Endothelial cell of umbilical vein (primary cell): ENCODE results near the gene UCKL1. TPM values are rescaled to one million over a fixed set of nuclear protein-coding genes. Genes with fewer than 3 reads are reported as not detected.

Experiments used
- BruUV-seq: library from RNA; stranded (reverse); fragments of 400-500 nt; replicated peaks from 2 replicates; lab custom pipeline; 2021; lab: Mats Ljungman, UMichigan
- CTCF ChIA-PET: fragments of 300-600, 350-600 bp; sonication (Branson Sonifier 250); formaldehyde crosslinking; loops from one replicate; lab custom pipeline; 2021; ENCODE audit warnings: antibody characterized with exemption, inconsistent platforms; lab: Charles Lee
- POLR2A ChIA-PET: fragments of 300-600, 350-600 bp; sonication (Branson Sonifier 250); formaldehyde crosslinking; loops from one replicate; lab custom pipeline; 2021; ENCODE audit warnings: antibody characterized with exemption, inconsistent platforms; lab: Charles Lee
- DNase-seq: peaks from one replicate; pipeline ENCODE4 v3.0.0-alpha.2; 2011; ENCODE audit warnings: low read depth, low spot score
- FAIRE-seq: peaks from 2 replicates; lab custom pipeline; 2011; peaks lifted over from hg19 to GRCh38; lab: Jason Lieb, UNC
- H2AFZ ChIP-seq: 2 replicates; pipeline ENCODE4 v1.6.0; 2012; ENCODE audit warnings: low read depth, low read length, control low read depth, inconsistent platforms
- H3K27ac ChIP-seq: 2 replicates; pipeline ENCODE4 v1.5.1; 2011; ENCODE audit warnings: low read depth, mild to moderate bottlenecking, control low read depth, low read length, moderate library complexity; ENCODE audit not compliant: insufficient read depth
- H3K27me3 ChIP-seq, 2 experiments: 2 replicates each; pipeline versions ENCODE4 v1.6.0 to v1.6.1; 2011; ENCODE audit warnings: low read length in 2 of 2, mixed read lengths in 1 of 2; ENCODE audit not compliant: control insufficient read depth in 2 of 2, insufficient read depth in 2 of 2
- H3K36me3 ChIP-seq, 2 experiments: 2 replicates in 1 of 2; 3 replicates in 1 of 2; pipeline ENCODE4 v1.5.1; 2011; ENCODE audit warnings: low read length in 2 of 2, mild to moderate bottlenecking in 1 of 2, moderate library complexity in 1 of 2; ENCODE audit not compliant: control insufficient read depth in 2 of 2, insufficient read depth in 2 of 2; ENCODE audit errors: extremely low read depth in 1 of 2
- H3K4me1 ChIP-seq: 3 replicates; pipeline ENCODE4 v1.5.1; 2011; ENCODE audit warnings: mild to moderate bottlenecking, low read length; ENCODE audit not compliant: control insufficient read depth, insufficient read depth; ENCODE audit errors: extremely low read depth
- H3K4me2 ChIP-seq: 2 replicates; pipeline ENCODE4 v1.6.1; 2011; ENCODE audit warnings: low read length, control low read depth, mixed read lengths; ENCODE audit not compliant: insufficient read depth
- H3K4me3 ChIP-seq, 3 experiments: fragments of 200-600 bp in 1 of 3; sonication (generic), shearing (Covaris generic) in 1 of 3; replicated peaks in 1 of 3; 2 replicates each; pipeline ENCODE4 v1.5.1; 2011 to 2016; ENCODE audit warnings: control low read depth in 3 of 3, low read length in 3 of 3, mild to moderate bottlenecking in 2 of 3, inconsistent platforms in 1 of 3, low read depth in 1 of 3, moderate library complexity in 1 of 3; ENCODE audit not compliant: insufficient read depth in 1 of 3
- H3K79me2 ChIP-seq: 2 replicates; pipeline ENCODE4 v1.6.0; 2012; ENCODE audit warnings: low read length, inconsistent platforms; ENCODE audit not compliant: control insufficient read depth, insufficient read depth
- H3K9ac ChIP-seq: replicated peaks from 2 replicates; pipeline ENCODE3; 2011; ENCODE audit warnings: low read length, control low read depth; ENCODE audit not compliant: insufficient read depth; ENCODE audit errors: extremely low read depth
- H3K9me1 ChIP-seq: replicated peaks from 3 replicates; pipeline ENCODE4 v1.6.0; 2011; ENCODE audit warnings: mild to moderate bottlenecking, low read length; ENCODE audit not compliant: control insufficient read depth, insufficient read depth; ENCODE audit errors: extremely low read depth
- H3K9me3 ChIP-seq: replicated peaks from 2 replicates; pipeline ENCODE4 v1.5.1; 2012; ENCODE audit warnings: low read length, inconsistent platforms; ENCODE audit not compliant: control insufficient read depth, insufficient read depth
- H4K20me1 ChIP-seq: replicated peaks from 2 replicates; pipeline ENCODE3; 2011; ENCODE audit warnings: mild to moderate bottlenecking, low read length; ENCODE audit not compliant: control insufficient read depth, insufficient read depth; ENCODE audit errors: extremely low read depth
- EZH2 ChIP-seq: IDR thresholded peaks from 2 replicates; pipeline ENCODE4 v1.6.1; 2012; ENCODE audit warnings: borderline replicate concordance, low read depth, mild to moderate bottlenecking, moderate library complexity, low read length, inconsistent platforms; ENCODE audit not compliant: severe bottlenecking
- FOS ChIP-seq: IDR thresholded peaks from 2 replicates; pipeline ENCODE4 v1.6.1; 2011; ENCODE audit warnings: mild to moderate bottlenecking, low read length, moderate library complexity, borderline replicate concordance; ENCODE audit not compliant: insufficient read depth
- GATA2 ChIP-seq: IDR thresholded peaks from 2 replicates; pipeline ENCODE4 v1.7.0; 2011; ENCODE audit warnings: low read depth, mild to moderate bottlenecking, moderate library complexity, mixed read lengths, low read length; ENCODE audit not compliant: insufficient read length, insufficient read depth
- JUN ChIP-seq: IDR thresholded peaks from 2 replicates; pipeline ENCODE4 v1.6.1; 2011; ENCODE audit warnings: borderline replicate concordance, low read depth; ENCODE audit not compliant: insufficient read length, insufficient read depth
- MYC ChIP-seq: IDR thresholded peaks from one replicate; pipeline ENCODE4 v1.6.1; 2011; ENCODE audit warnings: mild to moderate bottlenecking, low read depth, low read length
- POLR2A ChIP-seq: IDR thresholded peaks from 2 replicates; pipeline ENCODE4 v1.6.1; 2012; ENCODE audit warnings: low read depth, mild to moderate bottlenecking, control low read depth, low read length
- POLR2AphosphoS5 ChIP-seq: IDR thresholded peaks from 2 replicates; pipeline ENCODE4 v1.6.1; 2012; ENCODE audit warnings: low read depth, mild to moderate bottlenecking, control low read depth, low read length, moderate library complexity; ENCODE audit not compliant: insufficient read depth
- dilution Hi-C: fragments of 300-500 bp; cut with MboI; formaldehyde crosslinking; loops from one replicate; pipeline ENCODE4 v1.15.0; 2019; ENCODE audit warnings: low sequenced_read_pairs; ENCODE audit not compliant: extremely low pct_ligation_motif_present
- intact Hi-C: fragments of 100-400 bp; cut with micrococcal nuclease; formaldehyde crosslinking; loops from one replicate; pipeline ENCODE4 v1.10.0; 2022
- polyA plus RNA-seq, 4 experiments: library from polyadenylated mRNA; depleted of rRNA in 3 of 4; stranded (reverse) in 3 of 4; unstranded in 1 of 4; fragments of >200 nt; gene quantifications; 2 replicates each; pipeline versions ENCODE4 v1.2.1 to v1.2.3, GENCODE V29; 2011 to 2012; ENCODE audit warnings: missing spikeins in 1 of 4
- total RNA-seq: library from RNA; stranded (reverse); gene quantifications from 2 replicates; pipeline ENCODE4 v1.2.3, GENCODE V29; 2021
- TF ChIP-seq, protein P1 (sequence below), 2 donors: IDR thresholded peaks; 1 replicate in 1 of 2; 2 replicates in 1 of 2; pipeline ENCODE4 v1.5.1; 2011; ENCODE audit warnings: low read length in 2 of 2, mild to moderate bottlenecking in 2 of 2, moderate library complexity in 2 of 2, control low read depth in 1 of 2, inconsistent platforms in 1 of 2, low read depth in 1 of 2; ENCODE audit not compliant: insufficient read depth in 1 of 2; ENCODE audit errors: extremely low read depth in 1 of 2
- TF ChIP-seq, protein P2 (sequence below): IDR thresholded peaks from 2 replicates; pipeline ENCODE4 v1.6.1; 2011; ENCODE audit not compliant: insufficient read depth, insufficient read length

The UCKL1 gene
- total and polyA plus RNA-seq, 2 donors (not counting 3 experiments of a cell fraction or from before 2014, with no cell fraction given): 51.1 to 78.8 TPM

- dilution Hi-C loops: no loop called here
Measured at GRCh38 chr20:63939061-63939935, 16.9 kb downstream of the UCKL1 start.

GRCh38 chr20:63937596-63937995 lies 18.6 kb downstream of the UCKL1 start:
- H3K9me1 ChIP-seq: no peaks in the 10 kb centered on the region
- H3K9me3 ChIP-seq: no peaks in the 10 kb centered on the region
- CTCF ChIA-PET: interaction anchor here (1.3 to 1.6 kb wide), 2 partner anchors 19 to 27 kb away, joined by 3 read pairs; partner anchors contain the start of gene UCKL1
- H4K20me1 ChIP-seq: peaks cover 3% of the 10 kb centered on the region
- intact Hi-C loops (no loop called here), dilution Hi-C loops (no loop called here)
- H3K4me1 ChIP-seq: peaks cover 10% of the 10 kb centered on the region
- no peak overlapping the region for H3K27ac ChIP-seq
- H3K79me2 ChIP-seq: peaks cover 28% of the 10 kb centered on the region
- peaks cover 8 to 33% of the 10 kb centered on the region in 2 experiments for H3K36me3 ChIP-seq
- no peak overlapping the region for H3K9ac ChIP-seq
- no TSS peak for BruUV-seq
- DNase-seq (no peak), FAIRE-seq (peak; percentile 31)
- no peak overlapping the region for H2AFZ ChIP-seq
- no peak overlapping the region for H3K4me3 ChIP-seq
- H3K4me2 ChIP-seq: no peak overlapping the region
- H3K27me3 ChIP-seq: no peaks in the 10 kb centered on the region
- POLR2A ChIA-PET: no interaction called here
- TF ChIP-seq POLR2AphosphoS5 (no peak), POLR2A (no peak), MYC (no peak), JUN (no peak), GATA2 (no peak), EZH2 (no peak), FOS (no peak)
- TF ChIP-seq, protein P1, sequence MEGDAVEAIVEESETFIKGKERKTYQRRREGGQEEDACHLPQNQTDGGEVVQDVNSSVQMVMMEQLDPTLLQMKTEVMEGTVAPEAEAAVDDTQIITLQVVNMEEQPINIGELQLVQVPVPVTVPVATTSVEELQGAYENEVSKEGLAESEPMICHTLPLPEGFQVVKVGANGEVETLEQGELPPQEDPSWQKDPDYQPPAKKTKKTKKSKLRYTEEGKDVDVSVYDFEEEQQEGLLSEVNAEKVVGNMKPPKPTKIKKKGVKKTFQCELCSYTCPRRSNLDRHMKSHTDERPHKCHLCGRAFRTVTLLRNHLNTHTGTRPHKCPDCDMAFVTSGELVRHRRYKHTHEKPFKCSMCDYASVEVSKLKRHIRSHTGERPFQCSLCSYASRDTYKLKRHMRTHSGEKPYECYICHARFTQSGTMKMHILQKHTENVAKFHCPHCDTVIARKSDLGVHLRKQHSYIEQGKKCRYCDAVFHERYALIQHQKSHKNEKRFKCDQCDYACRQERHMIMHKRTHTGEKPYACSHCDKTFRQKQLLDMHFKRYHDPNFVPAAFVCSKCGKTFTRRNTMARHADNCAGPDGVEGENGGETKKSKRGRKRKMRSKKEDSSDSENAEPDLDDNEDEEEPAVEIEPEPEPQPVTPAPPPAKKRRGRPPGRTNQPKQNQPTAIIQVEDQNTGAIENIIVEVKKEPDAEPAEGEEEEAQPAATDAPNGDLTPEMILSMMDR (IDR thresholded peaks at IDR 0.05; ENCODE audit: extremely low read depth in 1 of 2, insufficient read depth in 1 of 2, low read depth in 1 of 2, low read length in 2 of 2): no peak
- TF ChIP-seq, protein P2, sequence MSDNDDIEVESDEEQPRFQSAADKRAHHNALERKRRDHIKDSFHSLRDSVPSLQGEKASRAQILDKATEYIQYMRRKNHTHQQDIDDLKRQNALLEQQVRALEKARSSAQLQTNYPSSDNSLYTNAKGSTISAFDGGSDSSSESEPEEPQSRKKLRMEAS: no peak

More at GRCh38 chr20:63939061-63939935, 16.9 kb downstream of the UCKL1 start:
- Histone ChIP-seq H3K27ac (no peak overlapping the region), H3K36me3 (peaks cover 8 to 39% of the 10 kb centered on the region in 2 experiments), H4K20me1 (peaks cover 3% of the 10 kb centered on the region), H3K27me3 (no peaks in the 10 kb centered on the region), H2AFZ (no peak overlapping the region), H3K4me2 (no peak overlapping the region), H3K9me1 (no peaks in the 10 kb centered on the region), H3K79me2 (peaks cover 19% of the 10 kb centered on the region), H3K9ac (no peak overlapping the region), H3K4me3 (no peak overlapping the region), H3K9me3 (no peaks in the 10 kb centered on the region), H3K4me1 (peaks cover 14% of the 10 kb centered on the region)
- intact Hi-C loops: no loop called here
- DNase-seq: no peak
- CTCF ChIA-PET: interaction anchor here (1.4 kb wide), 1 partner anchor 35 kb away, joined by 4 read pairs; no protein-coding TSS in a partner anchor
- POLR2A ChIA-PET: interaction anchor here (0.7 kb wide), 1 partner anchor 35 kb away, joined by 4 read pairs; no protein-coding TSS in a partner anchor
- no TSS peak for BruUV-seq
- FAIRE-seq: no peak
- peak; percentile 8 for TF ChIP-seq POLR2AphosphoS5
- TF ChIP-seq EZH2: no peak
- TF ChIP-seq FOS: no peak
- TF ChIP-seq POLR2A: no peak
